B cell (primary cell): ENCODE measurements around the gene AGT.

ENCODE experiments used
- EZH2 ChIP-seq: IDR thresholded peaks from 2 replicates; pipeline ENCODE4 v1.6.1; 2012; ENCODE audit warnings: borderline replicate concordance, low read depth, mild to moderate bottlenecking, moderate library complexity, low read length; ENCODE audit not compliant: insufficient read depth, poor library complexity, severe bottlenecking
- TF ChIP-seq, protein P1 (sequence below): fragments of 200-600 bp; IDR thresholded peaks from one replicate; pipeline ENCODE4 v1.8.0; 2022; ENCODE audit warnings: antibody characterized with exemption, mild to moderate bottlenecking

DNA sequence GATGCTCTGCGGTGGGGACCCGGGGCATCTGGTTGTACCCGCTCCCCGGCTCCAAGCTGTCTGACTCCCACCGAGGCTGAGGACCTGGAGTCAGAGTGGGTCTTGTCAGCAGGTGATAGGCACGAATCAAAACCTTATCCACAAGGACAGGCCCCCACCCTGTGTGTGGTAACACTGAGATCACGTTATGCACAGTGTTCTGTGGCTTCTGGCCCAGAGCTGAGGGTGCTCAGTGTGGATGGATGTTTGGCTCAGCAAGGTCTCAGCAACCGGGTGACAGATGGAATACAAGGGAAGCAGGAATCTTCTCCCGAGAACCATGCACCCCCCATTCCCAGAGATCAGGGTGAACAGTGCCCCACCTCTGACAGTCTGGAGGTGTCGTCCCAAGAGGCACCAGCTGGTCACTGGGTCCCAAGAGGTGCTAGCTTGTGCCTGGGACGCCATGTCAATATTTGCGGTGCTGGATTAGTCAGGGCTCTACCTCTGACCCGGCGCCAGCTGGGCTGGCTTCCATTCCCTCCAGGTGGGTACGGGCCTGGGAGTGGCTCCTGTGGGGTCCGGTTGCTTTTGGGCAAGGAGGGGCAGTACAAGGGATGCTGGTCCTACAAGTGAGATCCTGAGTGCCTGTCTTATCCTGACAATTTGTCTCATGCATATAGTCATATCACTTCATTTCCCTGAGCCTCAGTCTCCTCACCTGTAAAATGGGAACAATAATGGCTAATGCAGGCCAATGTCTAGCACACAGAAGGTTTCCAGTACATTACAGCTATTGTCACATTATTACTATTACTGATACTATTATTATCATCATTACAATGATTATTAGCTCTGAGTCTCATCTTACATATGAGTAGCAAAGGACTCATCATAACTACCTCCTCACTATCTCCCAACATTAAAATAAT is 34.2 kb upstream of the AGT start:
- TF ChIP-seq, protein P1, sequence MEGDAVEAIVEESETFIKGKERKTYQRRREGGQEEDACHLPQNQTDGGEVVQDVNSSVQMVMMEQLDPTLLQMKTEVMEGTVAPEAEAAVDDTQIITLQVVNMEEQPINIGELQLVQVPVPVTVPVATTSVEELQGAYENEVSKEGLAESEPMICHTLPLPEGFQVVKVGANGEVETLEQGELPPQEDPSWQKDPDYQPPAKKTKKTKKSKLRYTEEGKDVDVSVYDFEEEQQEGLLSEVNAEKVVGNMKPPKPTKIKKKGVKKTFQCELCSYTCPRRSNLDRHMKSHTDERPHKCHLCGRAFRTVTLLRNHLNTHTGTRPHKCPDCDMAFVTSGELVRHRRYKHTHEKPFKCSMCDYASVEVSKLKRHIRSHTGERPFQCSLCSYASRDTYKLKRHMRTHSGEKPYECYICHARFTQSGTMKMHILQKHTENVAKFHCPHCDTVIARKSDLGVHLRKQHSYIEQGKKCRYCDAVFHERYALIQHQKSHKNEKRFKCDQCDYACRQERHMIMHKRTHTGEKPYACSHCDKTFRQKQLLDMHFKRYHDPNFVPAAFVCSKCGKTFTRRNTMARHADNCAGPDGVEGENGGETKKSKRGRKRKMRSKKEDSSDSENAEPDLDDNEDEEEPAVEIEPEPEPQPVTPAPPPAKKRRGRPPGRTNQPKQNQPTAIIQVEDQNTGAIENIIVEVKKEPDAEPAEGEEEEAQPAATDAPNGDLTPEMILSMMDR = no peak
- no peak for TF ChIP-seq EZH2
